HG02852 (cell line): ENCODE results near the gene NELL2.
"Not testable (repeated sequence)": the region's sequence is repeated elsewhere in the genome, so short reads cannot be mapped to it uniquely, and the experiment has no call there.

Source experiments
- ATAC-seq: cut with Tn5 transposase; IDR thresholded peaks from one replicate; pipeline ENCODE4 v1.9.1; 2021; ENCODE audit warnings: mild to moderate bottlenecking, moderate library complexity; ENCODE audit not compliant: unreplicated experiment

Gene NELL2

DNA sequence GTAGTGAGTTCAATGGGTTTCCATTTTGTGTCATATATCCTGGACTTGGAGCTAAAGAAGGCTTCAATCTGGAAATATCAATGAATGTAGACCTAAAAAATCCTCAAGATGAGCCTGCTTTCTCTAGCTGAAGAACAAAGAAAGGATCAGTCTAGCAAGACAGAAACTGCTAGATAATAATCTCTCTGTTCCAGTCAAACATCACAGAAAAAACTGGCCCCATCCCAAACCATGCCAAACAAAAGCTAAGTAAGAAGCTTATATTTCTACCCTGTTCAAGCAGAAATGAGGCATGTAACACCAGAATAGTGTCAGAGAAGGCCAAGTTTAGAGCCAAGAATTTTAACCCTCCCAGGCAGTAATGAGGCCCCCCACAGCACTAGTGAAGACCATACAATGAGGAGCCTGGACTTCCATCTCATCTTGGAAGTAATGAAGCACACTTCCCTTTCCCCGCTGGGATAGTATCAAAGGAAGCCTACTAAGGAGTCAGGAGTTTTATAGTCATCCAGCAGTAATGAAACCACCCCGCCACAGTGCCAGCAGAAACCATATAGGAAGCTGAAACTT lies 95.8 kb downstream of the NELL2 start:
- no peak for ATAC-seq

GRCh38 chr12:44779766-44780165 lies 96.3 kb downstream of the NELL2 start:
- ATAC-seq, result no peak

DNA sequence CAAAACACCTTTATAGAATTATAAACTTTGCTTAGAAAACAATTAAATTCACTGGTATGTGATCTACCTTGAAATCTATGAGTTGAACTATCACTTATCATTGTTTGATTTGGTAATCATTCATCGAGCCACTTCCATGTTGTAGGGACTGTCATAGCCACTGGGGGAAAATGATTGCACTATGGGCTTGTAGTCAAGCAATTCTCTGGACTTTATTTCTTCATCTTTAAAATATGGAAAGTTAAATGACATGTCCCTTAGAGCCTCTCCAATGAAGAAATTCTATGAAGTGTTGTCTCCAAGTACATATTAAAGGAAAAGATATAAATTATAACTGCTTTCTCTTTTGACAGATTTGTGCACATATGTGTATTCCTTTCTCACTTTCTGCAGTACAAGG lies 97.3 kb downstream of the NELL2 start:
- no peak for ATAC-seq

GRCh38 chr12:44777044-44777443 lies 99.1 kb downstream of the NELL2 start:
- ATAC-seq, result no peak

DNA sequence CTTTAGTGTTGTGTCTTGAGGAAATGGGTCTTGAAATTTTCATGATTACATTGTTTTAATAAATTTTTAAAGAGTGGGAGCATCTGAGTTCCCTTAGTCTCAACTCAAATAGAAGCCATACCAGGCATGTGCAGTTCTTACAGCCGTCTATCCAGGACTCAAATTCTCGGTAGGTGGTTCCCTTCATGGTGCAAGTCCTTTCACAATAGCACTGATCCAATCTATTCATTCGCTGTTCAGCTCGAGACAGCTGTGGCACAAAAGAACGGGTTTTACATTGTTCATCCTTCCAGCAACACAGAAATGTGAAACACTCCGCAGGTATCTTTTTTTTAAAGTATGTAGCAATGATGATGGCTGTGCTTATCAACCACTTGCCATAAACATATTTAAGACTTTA lies 100.2 kb downstream of the NELL2 start:
- no peak for ATAC-seq

DNA sequence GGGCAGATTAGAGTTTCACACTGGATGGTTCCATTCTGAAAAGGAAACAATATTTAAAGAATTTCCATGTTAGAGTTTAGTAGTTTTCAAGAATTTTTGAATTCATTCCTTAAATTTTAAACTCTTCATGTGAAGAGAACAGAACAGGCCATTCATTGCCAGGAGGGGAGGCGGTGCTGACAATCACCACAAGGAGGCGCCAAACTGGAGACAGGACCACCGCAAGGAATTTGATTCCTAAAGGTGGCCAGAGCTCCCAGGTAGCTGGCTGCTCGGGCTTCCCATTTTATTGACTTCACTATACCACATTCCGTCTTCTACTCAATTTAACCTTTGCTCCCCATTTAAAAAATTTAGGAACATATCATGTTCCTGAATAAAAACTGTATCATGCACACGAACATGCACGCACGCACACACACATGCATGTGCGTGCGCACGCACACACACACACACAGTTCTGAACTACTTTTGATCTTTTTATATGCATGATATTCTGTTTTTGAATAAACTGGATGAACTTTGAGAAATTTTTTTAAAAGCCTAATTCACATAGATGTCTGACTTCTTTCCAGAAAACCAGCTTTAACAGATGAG lies 101.2 kb downstream of the NELL2 start:
- ATAC-seq, result peak; percentile 64

GRCh38 chr12:44771485-44772021 lies 104.6 kb downstream of the NELL2 start:
- no peak for ATAC-seq

- no peak for ATAC-seq
Measured at GRCh38 chr12:44765796-44766195, 110.3 kb downstream of the NELL2 start.

- ATAC-seq, result no peak
Measured at GRCh38 chr12:44763021-44763420, 113.1 kb downstream of the NELL2 start.

DNA sequence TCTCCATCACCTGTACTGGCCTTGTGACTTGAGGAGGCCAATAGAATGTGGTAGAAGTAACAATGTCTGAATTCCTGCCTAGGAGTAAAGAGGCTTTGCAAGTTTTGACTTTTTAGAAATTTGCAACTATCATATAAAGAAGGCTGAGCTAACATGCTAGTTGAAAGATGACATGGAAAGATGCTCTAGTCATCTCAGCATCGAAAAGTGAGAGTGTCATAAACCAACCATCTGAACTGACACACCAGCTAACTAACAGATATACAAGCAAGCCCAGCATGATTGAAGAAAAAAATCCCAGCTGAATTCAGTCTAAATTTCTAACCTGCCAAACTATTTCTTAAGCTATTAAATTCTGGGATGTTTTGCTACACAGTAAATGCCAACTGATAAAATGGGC lies 116.8 kb downstream of the NELL2 start:
- no peak for ATAC-seq

- no peak for ATAC-seq
Measured at GRCh38 chr12:44750468-44750867, 125.6 kb downstream of the NELL2 start.

GRCh38 chr12:44749566-44749965 lies 126.5 kb downstream of the NELL2 start:
- no peak for ATAC-seq

DNA sequence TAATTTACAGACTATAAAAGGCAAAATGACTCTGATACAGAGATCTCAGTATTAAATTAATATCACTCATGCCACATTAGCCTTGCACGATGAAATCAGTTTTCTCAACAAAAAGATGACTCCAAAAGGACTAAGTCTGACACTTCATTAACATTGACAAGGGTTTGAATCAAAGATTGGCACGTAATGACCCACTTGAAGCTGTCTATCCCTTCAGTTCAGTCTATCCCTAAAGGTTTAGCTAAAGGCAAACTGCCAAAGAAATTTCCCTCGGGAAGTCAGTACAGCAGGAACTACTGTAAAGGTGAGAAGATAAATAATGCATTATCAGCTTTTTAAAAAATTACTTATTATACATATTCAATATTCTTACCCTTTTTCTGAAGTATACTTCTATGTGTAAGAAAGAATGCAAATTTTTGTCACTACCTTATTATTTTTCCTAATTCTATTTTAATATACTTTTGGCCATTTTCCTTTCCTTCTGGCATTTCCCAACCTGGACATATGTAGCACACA lies 127.1 kb downstream of the NELL2 start:
- no peak for ATAC-seq

DNA sequence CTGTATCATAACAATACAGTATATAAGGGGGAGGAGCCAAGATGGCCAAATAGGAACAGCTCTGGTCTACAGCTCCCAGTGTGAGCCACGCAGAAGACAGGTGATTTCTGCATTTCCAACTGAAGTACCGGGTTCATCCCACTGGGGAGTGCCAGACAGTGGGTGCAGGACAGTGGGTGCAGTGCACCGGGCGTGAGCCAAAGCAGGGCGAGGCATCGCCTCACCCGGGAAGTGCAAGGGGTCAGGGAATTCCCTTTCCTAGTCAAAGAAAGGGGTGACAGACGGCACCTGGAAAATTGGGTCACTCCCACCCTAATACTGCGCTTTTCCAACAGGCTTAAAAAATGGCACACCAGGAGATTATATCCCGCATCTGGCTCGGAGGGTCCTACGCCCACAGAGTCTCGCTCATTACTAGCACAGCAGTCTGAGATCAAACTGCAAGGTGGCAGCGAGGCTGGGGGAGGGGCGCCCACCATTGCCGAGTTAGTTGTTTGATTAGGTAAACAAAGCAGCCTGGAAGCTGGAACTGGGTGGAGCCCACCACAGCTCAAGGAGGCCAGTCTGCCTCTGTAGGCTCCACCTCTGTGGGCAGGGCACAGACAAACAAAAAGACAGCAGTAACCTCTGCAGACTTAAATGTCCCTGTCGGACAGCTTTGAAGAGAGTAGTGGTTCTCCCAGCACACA lies 134.7 kb downstream of the NELL2 start:
- ATAC-seq, result not testable (repeated sequence)

DNA sequence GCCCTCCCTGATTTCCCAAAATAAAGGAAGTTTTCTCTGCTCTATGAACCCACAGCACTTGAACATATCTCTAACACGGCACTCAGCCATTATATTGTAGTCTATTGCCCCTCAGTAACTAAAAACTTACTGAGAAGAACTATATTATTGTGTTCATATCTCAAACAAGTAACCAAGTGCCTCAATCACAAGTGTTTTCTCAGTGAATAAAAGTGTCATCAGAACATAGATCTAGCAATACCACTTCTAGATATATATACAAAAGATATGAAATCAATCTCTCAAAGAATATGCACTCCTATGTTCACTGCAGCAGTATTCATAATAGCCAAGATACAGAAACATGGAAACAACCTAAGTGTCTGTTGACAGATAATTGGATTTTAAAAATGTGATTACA lies 138.1 kb downstream of the NELL2 start:
- no peak for ATAC-seq

GRCh38 chr12:44728566-44728965 lies 147.5 kb downstream of the NELL2 start:
- ATAC-seq, result no peak

- no peak for ATAC-seq
Measured at GRCh38 chr12:44720265-44720664, 155.8 kb downstream of the NELL2 start.

GRCh38 chr12:44717612-44718011 lies 158.5 kb downstream of the NELL2 start:
- ATAC-seq, result no peak

- ATAC-seq, result no peak
Measured at GRCh38 chr12:44716711-44717110, 159.4 kb downstream of the NELL2 start.

GRCh38 chr12:44711736-44712135 lies 164.4 kb downstream of the NELL2 start:
- ATAC-seq, result no peak

DNA sequence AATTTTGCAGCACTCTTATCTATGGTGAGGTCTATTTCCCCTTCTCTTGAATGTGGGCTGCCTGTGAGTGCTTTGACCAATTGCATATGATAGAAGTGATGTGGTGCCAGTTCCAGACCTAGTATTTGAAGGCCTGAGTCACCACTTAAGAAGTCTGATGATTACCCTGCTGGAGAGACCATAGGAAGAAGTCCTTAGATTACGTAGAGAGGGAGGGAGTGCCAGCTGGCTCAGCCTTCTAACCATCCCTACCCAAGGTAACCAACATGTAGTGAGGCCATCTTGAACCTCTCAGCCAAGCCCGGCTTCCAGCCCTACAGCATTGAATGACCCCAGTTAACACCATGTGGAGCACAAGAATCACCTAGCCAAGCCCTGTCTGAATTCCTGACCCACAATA lies 166.9 kb downstream of the NELL2 start:
- ATAC-seq, result no peak

DNA sequence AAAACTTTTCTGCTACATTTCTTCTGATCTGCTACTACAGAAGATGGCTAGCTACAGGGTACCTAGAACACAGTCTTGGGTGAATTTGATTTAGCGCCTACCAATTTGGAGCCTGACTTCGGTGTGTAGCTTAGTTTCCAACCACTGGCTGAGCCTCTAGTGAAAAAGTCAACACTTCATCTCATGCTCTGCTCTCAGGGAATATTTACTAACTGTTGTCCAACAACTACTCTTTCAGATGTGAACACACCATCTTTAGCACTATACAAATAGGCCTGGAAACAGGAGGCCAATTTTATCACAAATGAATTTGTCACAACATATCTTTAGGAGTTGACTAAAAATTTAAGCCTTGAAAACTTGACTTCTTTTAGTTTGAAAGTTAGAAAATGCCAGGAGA lies 167.9 kb downstream of the NELL2 start:
- ATAC-seq, result no peak
